ENCODE measurements around the gene POTEF.
"Not testable (repeated sequence)": the region's sequence is repeated elsewhere in the genome, so short reads cannot be mapped to it uniquely, and the experiment has no call there.

POTEF gene

GRCh38 chr2:130157354-130157753 lies 28.3 kb upstream of the POTEF start:
- ATAC-seq (ENCODE audit: low read depth) = peak; percentile 40
- Mint-ChIP-seq H3K36me3 (peaks cover 18% of the 10 kb centered on the region), H3K27ac (peak overlapping the region; percentile 92), H3K4me1 (peaks cover 15% of the 10 kb centered on the region), H3K4me3 (peak overlapping the region; percentile 25)
- not testable (repeated sequence) for H3K9me3 Mint-ChIP-seq, H3K27me3 Mint-ChIP-seq
- peak; percentile 26 to 49 for DNase-seq (ENCODE audit: low spot score in 2 of 2)

DNA sequence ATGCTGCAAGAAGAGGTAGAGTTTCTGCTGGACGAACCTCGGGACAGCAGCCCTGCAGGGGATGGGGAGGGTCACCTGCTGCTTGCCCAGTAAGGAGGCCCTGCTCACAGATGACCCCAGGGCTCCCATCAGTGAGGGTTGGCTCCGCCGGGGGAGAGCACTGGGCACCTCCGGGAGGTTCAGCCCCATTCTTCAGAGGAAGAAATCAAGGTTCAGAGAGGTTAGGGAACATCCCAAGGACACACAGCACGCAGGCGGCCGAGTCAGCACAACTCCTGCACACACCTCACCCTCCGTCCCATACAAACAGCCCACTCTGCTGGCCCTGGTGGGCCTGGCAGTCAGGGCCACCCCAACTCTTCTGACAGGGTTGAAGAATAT lies 27.6 kb upstream of the POTEF start:
- Mint-ChIP-seq H3K4me3 (no peak overlapping the region), H3K27me3 (no peaks in the 10 kb centered on the region), H3K9me3 (no peaks in the 10 kb centered on the region), H3K4me1 (peaks cover 15% of the 10 kb centered on the region), H3K36me3 (peaks cover 19% of the 10 kb centered on the region), H3K27ac (peak overlapping the region; percentile 68)
- DNase-seq (ENCODE audit: low spot score in 2 of 2) (no peak), ATAC-seq (ENCODE audit: low read depth) (no peak)

DNA sequence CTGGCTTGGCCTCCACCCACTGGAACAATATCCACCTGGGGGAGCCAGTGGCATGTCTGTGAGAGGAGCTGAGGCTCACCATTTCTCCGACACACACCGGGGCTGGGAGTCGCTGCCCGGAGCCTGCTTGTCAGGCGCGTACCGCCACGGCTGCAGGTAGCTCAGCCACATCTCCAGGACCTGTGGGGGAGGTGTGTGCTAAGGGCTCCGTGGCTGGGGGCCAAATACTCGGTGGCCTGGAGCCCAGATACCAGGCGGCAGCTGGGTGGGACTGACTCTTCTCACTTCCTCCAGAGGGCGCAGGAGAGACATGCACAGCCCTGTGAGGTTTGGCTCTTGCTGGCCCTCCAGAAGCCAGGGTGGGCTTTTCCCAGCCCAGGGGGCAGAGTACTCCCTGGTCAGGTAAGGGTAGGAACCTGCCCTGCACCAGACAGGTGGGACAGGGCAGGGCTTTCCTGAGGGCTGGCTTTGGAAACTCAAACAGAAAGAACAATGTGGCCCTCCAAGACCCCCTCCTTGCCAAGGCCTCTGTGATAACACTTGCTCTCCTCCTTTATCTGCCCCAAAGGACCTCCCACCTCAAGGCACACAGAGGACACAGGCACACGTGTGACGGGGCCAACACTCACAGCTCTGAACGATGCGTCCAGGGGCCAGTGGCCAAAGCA lies 27.1 kb upstream of the POTEF start:
- peak; percentile 23 for ATAC-seq (ENCODE audit: low read depth)

DNA sequence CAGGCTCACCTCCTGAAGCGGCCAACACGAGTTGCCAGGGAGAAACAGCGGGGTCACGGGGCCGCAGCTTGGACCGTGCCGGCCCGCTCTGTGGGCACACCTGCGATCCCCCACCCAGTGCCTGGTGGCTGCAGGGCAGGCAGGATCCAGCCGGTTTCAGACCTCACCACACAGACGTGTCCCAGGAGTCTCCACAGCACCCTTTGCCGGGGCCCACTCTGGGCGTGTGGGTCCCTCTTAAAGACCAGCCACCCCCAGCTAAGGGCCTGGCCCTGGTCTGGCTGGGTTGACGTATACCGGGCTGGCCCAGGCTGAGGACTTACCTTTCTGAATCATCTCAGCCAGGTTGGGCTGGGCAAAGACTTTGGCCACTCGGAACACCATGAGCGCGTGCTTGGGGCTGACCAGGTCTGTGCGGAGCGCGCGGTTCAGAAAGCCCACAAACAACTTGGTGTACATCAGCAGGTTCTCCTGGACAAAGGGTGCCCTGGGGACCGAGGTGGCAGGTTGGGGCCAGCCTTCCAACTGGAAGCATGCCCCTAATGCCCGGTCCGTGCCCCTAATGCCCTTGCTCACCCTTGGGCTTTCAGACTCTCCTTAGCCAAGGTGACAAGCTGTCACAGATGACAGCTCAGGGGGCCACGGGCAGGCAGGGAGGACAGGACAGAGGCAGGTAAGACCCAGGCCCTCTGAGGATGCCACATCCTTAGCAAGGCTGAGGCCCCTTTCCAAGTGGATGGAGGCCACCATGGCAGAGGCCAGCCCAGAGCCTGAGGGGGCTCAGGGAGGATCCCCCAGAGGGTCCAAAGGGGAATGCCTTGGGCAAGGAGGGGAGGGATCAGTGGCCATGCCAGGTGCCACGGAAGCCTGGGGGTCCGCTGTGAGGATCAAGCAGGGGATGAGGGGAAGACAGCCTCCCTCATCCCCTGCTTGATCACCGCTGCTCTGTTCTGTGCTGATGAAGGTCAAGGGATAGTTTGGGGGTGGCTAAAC lies 26.0 kb upstream of the POTEF start:
- no peak for ATAC-seq (ENCODE audit: low read depth)
- Mint-ChIP-seq H3K27ac (peak overlapping the region; percentile 82), H3K36me3 (peaks cover 13% of the 10 kb centered on the region), H3K4me3 (no peak overlapping the region), H3K9me3 (no peaks in the 10 kb centered on the region), H3K4me1 (peaks cover 10% of the 10 kb centered on the region), H3K27me3 (no peaks in the 10 kb centered on the region)
- DNase-seq (ENCODE audit: low spot score in 2 of 2) = no peak

More for the DNA sequence above, 27.1 kb upstream of the POTEF start:
- not testable (repeated sequence) for H3K4me3 Mint-ChIP-seq, H3K9me3 Mint-ChIP-seq, H3K27me3 Mint-ChIP-seq
- Mint-ChIP-seq H3K36me3 (peaks cover 18% of the 10 kb centered on the region), H3K27ac (peak overlapping the region; percentile 82), H3K4me1 (peaks cover 13% of the 10 kb centered on the region)
- DNase-seq (ENCODE audit: low spot score in 2 of 2) = peak; percentile 34 to 53

DNA sequence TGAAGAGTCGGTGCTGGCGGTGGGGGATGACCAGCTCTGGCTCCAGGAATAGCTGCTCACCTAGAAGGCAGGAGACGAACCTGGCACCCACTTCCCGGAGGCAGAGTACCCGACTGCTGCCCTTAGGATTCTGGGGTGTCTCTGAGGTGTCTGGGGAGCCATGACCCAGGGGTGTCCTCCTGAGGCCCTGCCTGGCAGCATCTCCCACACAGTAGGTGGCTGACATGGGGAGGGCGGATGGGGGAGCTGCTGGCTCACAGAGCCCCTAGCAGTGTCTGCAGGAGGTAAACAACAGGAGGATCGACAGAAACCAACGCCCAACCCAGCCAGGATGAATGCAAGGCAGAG lies 25.4 kb upstream of the POTEF start:
- ATAC-seq (ENCODE audit: low read depth); H3K4me1 Mint-ChIP-seq; H3K9me3 Mint-ChIP-seq; DNase-seq (ENCODE audit: low spot score in 2 of 2); H3K27ac Mint-ChIP-seq; H3K27me3 Mint-ChIP-seq; H3K4me3 Mint-ChIP-seq: not testable (repeated sequence)
- H3K36me3 Mint-ChIP-seq = peaks cover 11% of the 10 kb centered on the region

DNA sequence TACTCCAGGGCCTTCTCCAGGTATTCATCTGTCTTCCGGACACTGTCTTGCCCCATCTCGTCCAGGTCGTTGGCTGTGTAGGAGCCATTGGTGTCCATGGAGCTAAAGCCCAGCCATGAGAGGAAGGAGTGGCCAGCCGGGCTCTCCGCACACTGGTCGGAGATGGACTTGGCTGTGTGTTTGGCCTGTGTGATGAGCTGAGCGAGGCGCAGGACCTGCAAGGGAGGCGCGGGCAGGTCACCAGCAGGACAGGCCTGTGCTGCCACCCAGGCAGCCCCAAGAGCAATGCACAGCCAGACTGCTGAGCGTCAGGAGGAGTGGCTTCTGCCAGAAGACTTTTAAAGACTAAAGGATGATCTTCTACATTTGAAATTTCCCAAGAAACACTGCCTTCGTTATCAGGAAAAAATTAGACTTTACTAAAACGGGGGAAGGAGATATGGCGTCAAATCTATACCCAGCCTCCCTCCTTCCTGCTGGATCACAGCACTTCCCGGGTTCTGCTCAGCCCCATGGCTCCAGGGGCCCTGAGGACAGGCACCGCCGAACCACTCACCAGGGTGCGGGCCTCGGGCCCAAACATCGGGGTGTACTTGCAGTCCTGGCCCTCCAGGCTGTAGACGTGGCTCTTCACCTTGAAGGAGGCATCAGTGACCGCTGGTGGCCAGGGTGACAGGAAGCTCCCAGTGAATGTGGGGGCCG lies 24.9 kb upstream of the POTEF start:
- not testable (repeated sequence) for ATAC-seq (ENCODE audit: low read depth)

GRCh38 chr2:130152816-130153595 lies 24.0 kb upstream of the POTEF start:
- H3K27ac Mint-ChIP-seq = no peak overlapping the region
- H3K27me3 Mint-ChIP-seq = no peaks in the 10 kb centered on the region
- H3K9me3 Mint-ChIP-seq = no peaks in the 10 kb centered on the region
- H3K36me3 Mint-ChIP-seq = peaks cover 11% of the 10 kb centered on the region
- peaks cover 6% of the 10 kb centered on the region for H3K4me1 Mint-ChIP-seq
- DNase-seq (ENCODE audit: low spot score in 2 of 2) (no peak), ATAC-seq (ENCODE audit: low read depth) (no peak)
- no peak overlapping the region for H3K4me3 Mint-ChIP-seq

More for the DNA sequence above, 24.9 kb upstream of the POTEF start:
- not testable (repeated sequence) for DNase-seq (ENCODE audit: low spot score in 2 of 2); H3K4me1 Mint-ChIP-seq; H3K9me3 Mint-ChIP-seq; H3K27ac Mint-ChIP-seq; H3K27me3 Mint-ChIP-seq; H3K4me3 Mint-ChIP-seq
- H3K36me3 Mint-ChIP-seq = peaks cover 11% of the 10 kb centered on the region

DNA sequence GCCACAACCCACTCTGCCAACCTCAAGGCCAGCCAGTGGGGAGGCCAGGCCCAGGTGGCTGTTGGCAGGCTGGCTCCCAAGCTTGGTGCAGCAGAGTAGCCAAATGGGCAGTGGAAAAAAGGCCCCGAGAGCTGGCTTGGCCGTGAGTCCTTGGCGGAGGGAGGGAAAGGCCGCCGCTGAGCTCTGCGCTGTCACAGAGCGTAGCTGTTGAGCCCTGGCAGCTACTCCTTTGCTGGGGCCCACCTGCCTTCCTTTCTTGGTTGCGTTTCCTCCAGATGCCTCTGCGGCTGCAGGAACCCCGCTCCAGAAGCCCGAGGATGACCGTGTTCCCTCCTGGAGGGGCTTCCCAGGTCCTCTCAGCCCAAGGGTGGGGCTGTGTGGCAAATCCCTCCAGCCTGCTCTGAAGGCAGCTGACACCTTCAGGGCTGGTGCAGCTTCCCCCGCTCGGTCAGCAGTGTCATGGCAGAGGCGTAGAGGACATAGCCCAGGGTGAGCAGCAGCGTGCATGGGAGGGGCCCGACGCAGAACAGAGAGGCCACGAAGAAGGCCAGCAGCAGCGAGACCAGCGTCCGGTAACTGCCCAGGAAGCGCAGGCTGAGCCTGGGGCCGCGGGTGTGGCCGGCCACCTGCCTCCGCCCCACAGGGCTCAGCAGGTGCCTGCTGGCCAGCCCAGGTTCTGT lies 23.3 kb upstream of the POTEF start:
- ATAC-seq (ENCODE audit: low read depth) = not testable (repeated sequence)

GRCh38 chr2:130151145-130151512 lies 22.1 kb upstream of the POTEF start:
- not testable (repeated sequence) for ATAC-seq (ENCODE audit: low read depth); DNase-seq (ENCODE audit: low spot score in 2 of 2)

More for the DNA sequence above, 23.3 kb upstream of the POTEF start:
- not testable (repeated sequence) for H3K9me3 Mint-ChIP-seq; H3K4me3 Mint-ChIP-seq; H3K27ac Mint-ChIP-seq; H3K27me3 Mint-ChIP-seq; DNase-seq (ENCODE audit: low spot score in 2 of 2); H3K4me1 Mint-ChIP-seq
- peaks cover 11% of the 10 kb centered on the region for H3K36me3 Mint-ChIP-seq

GRCh38 chr2:130150181-130151144 lies 21.4 kb upstream of the POTEF start:
- Mint-ChIP-seq H3K4me3 (no peak overlapping the region), H3K27ac (no peak overlapping the region), H3K27me3 (peaks cover 5% of the 10 kb centered on the region), H3K4me1 (no peaks in the 10 kb centered on the region), H3K36me3 (peaks cover 11% of the 10 kb centered on the region), H3K9me3 (no peaks in the 10 kb centered on the region)
- DNase-seq (ENCODE audit: low spot score in 2 of 2) = peak in 1 of 2 donors; percentile 8
- ATAC-seq (ENCODE audit: low read depth) = no peak

More at GRCh38 chr2:130151145-130151512, 22.1 kb upstream of the POTEF start:
- H3K36me3 Mint-ChIP-seq = peaks cover 11% of the 10 kb centered on the region
- not testable (repeated sequence) for H3K27me3 Mint-ChIP-seq, H3K9me3 Mint-ChIP-seq, H3K27ac Mint-ChIP-seq, H3K4me1 Mint-ChIP-seq, H3K4me3 Mint-ChIP-seq

DNA sequence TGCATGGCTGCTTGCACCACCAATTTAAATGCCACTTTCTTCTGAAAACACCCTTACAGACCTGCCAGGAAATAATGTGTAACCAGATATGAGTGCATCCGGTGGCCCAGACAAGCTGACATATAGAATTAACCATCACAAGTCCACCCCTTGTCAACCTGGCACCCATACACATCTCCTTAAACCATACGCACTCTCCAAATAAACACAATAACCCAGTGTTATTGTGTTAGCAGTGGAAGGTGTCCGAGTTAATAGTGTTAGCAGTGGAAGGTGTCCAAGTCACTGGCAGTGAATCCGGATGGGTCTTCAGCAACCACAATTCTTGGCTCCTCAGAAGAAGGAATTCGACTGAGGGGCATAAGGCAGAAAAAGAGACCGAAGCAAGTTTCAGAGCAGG lies 19.5 kb upstream of the POTEF start:
- ATAC-seq (ENCODE audit: low read depth); DNase-seq (ENCODE audit: low spot score in 2 of 2); H3K27ac Mint-ChIP-seq; H3K9me3 Mint-ChIP-seq; H3K36me3 Mint-ChIP-seq; H3K4me1 Mint-ChIP-seq; H3K4me3 Mint-ChIP-seq; H3K27me3 Mint-ChIP-seq: not testable (repeated sequence)

GRCh38 chr2:130145006-130145414 lies 16.0 kb upstream of the POTEF start, which contains the start of gene CCDC74B:
CCDC74B (minus strand) TSS chr2:130145112; CDS start chr2:130144996, 116 bp downstream.
- DNase-seq (ENCODE audit: low spot score in 2 of 2) (peak; percentile 37 to 43), ATAC-seq (ENCODE audit: low read depth) (peak; percentile 92)
- not testable (repeated sequence) for H3K9me3 Mint-ChIP-seq, H3K27me3 Mint-ChIP-seq, H3K36me3 Mint-ChIP-seq, H3K4me1 Mint-ChIP-seq
- peak within 1 kb of the TSS; percentile 81 for H3K4me3 Mint-ChIP-seq
- H3K27ac Mint-ChIP-seq = peak within 1 kb of the TSS; percentile 47

All from memory B cell (primary cell).